ENCODE data around the gene GRIN2A. TPM values are rescaled to one million over a fixed set of nuclear protein-coding genes. Genes with fewer than 3 reads are reported as not detected.

The GRIN2A gene
- total and polyA plus RNA-seq, 2 donors (not counting 1 experiment from before 2014, with no cell fraction given), result 0.44 TPM; not detected in 1

DNA sequence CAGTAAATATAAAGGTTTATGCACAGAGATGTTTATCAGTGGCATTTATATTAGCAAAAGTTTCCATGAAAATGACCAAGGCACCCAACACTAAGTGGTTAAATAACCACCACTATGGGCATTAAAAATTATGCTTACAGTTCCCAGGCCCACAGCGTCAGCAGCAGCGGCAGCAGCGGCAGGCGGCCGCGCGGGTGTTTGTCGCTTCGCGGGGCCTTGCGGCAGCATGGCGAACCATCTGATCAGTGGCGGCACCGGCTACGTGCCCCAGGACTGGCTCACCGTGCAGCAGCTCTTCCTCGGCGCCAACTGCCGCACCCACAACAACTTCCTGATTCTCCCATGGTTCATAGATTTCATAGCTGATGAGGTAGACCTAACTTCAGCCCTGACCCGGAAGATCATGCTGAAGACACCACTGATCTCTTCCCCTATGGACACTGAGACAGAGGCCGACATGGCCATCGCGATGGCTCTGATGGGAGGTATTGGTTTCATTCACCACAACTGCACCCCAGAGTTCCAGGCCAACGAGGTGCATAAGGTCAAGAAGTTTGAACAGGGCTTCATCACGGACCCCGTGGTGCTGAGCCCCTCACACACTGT, 71.0 kb downstream of the GRIN2A start:
- peaks cover 0 to 4% (median 0%) of the 10 kb centered on the region in 3 donors for H3K9me3 ChIP-seq (ENCODE audit: control extremely low read depth in 1 of 3, control insufficient read depth in 2 of 3, insufficient read depth in 1 of 3, low read length in 2 of 3)
- H3K27ac Mint-ChIP-seq, result no peak overlapping the region
- no peak overlapping the region for H3K9ac ChIP-seq (ENCODE audit: low read length)
- peaks cover 2% of the 10 kb centered on the region for H3K9me3 Mint-ChIP-seq (ENCODE audit: insufficient read depth)
- no peak overlapping the region for H2AFZ ChIP-seq (ENCODE audit: insufficient read depth, low read depth, low read length, poor library complexity, severe bottlenecking)
- H3K36me3 ChIP-seq (replicated peaks in 1 of 2; ENCODE audit: control extremely low read depth in 1 of 2, control insufficient read depth in 1 of 2, extremely low read depth in 1 of 2, insufficient read depth in 2 of 2, low read length in 1 of 2), result no peaks in the 10 kb centered on the region
- no peak overlapping the region for H3K4me3 Mint-ChIP-seq
- no peaks in the 10 kb centered on the region for H3K4me1 Mint-ChIP-seq
- H3K4me1 ChIP-seq (ENCODE audit: control insufficient read depth in 2 of 2, insufficient read depth in 2 of 2, low read length in 2 of 2), result no peaks in the 10 kb centered on the region
- H3K27me3 ChIP-seq (replicated peaks in 1 of 4; ENCODE audit: control extremely low read depth in 1 of 4, control insufficient read depth in 3 of 4, insufficient read depth in 4 of 4, low read length in 3 of 4), result no peaks in the 10 kb centered on the region
- peaks cover 8% of the 10 kb centered on the region for H3K27me3 Mint-ChIP-seq
- intact Hi-C loops (cut with micrococcal nuclease), result no loop called here
- H3K4me2 ChIP-seq (replicated peaks; ENCODE audit: low read depth, low read length, poor library complexity, severe bottlenecking), result no peak overlapping the region
- H3K4me3 ChIP-seq (ENCODE audit: control extremely low read depth in 1 of 5, extremely low read depth in 1 of 5, insufficient read depth in 1 of 5, low read depth in 2 of 5, low read length in 4 of 5), result no peak overlapping the region
- H4K20me1 ChIP-seq (ENCODE audit: control insufficient read depth, insufficient read depth, low read length, poor library complexity, severe bottlenecking), result no peaks in the 10 kb centered on the region
- CTCF ChIA-PET, result interaction anchor here (1.2 kb wide), 1 partner anchor 403 kb away, joined by 3 read pairs; no protein-coding TSS in a partner anchor
- ATAC-seq (ENCODE audit: low read depth), result no peak
- H3K27ac ChIP-seq (ENCODE audit: low read length in 2 of 2), result no peak overlapping the region
- no peak for TF ChIP-seq EZH2 (IDR thresholded peaks at IDR 0.05; ENCODE audit: borderline replicate concordance, insufficient read depth, low read depth, low read length, poor library complexity, severe bottlenecking)
- TF ChIP-seq, protein P1, sequence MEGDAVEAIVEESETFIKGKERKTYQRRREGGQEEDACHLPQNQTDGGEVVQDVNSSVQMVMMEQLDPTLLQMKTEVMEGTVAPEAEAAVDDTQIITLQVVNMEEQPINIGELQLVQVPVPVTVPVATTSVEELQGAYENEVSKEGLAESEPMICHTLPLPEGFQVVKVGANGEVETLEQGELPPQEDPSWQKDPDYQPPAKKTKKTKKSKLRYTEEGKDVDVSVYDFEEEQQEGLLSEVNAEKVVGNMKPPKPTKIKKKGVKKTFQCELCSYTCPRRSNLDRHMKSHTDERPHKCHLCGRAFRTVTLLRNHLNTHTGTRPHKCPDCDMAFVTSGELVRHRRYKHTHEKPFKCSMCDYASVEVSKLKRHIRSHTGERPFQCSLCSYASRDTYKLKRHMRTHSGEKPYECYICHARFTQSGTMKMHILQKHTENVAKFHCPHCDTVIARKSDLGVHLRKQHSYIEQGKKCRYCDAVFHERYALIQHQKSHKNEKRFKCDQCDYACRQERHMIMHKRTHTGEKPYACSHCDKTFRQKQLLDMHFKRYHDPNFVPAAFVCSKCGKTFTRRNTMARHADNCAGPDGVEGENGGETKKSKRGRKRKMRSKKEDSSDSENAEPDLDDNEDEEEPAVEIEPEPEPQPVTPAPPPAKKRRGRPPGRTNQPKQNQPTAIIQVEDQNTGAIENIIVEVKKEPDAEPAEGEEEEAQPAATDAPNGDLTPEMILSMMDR (IDR thresholded peaks at IDR 0.05), result no peak
- 95% methylated on average over 21 of the region's 26 CpGs for WGBS (ENCODE audit: insufficient coverage)
- H3K79me2 ChIP-seq (ENCODE audit: control insufficient read depth, insufficient read depth, low read length), result no peaks in the 10 kb centered on the region
- DNase-seq, result no peak
- POLR2A ChIA-PET, result no interaction called here

DNA sequence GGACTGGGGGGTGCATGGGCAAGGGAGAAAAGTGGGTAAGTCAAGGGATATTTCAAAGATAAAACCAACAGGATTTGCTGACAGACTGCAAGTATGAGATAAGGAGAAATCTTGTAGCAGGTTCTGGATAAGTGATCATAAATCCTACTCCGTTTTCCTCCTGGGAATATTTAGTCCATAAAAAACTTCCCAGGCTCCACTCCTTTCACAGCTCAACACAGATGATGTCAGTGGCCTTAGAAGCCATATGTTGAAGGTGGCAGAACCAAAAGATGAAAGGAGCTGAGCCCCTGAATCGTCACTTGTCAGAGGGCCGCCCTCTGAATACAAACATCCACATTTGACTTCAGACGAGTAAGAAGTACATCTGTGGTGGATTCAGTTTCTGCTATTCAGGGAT, 71.7 kb downstream of the GRIN2A start:
- no peak overlapping the region for H3K9ac ChIP-seq (ENCODE audit: low read length)
- TF ChIP-seq EZH2 (IDR thresholded peaks at IDR 0.05; ENCODE audit: borderline replicate concordance, insufficient read depth, low read depth, low read length, poor library complexity, severe bottlenecking), result no peak
- TF ChIP-seq, protein P1 (IDR thresholded peaks at IDR 0.05), result no peak
- intact Hi-C loops (cut with micrococcal nuclease), result no loop called here
- CTCF ChIA-PET, result interaction anchor here (1.2 kb wide), 1 partner anchor 404 kb away, joined by 3 read pairs; no protein-coding TSS in a partner anchor
- Mint-ChIP-seq H3K9me3 (ENCODE audit: insufficient read depth) (peaks cover 2% of the 10 kb centered on the region), H3K4me1 (no peaks in the 10 kb centered on the region), H3K27me3 (peaks cover 4% of the 10 kb centered on the region), H3K27ac (no peak overlapping the region), H3K4me3 (no peak overlapping the region)
- ATAC-seq (ENCODE audit: low read depth), result no peak
- H3K9me3 ChIP-seq (ENCODE audit: control extremely low read depth in 1 of 3, control insufficient read depth in 2 of 3, insufficient read depth in 1 of 3, low read length in 2 of 3), result peaks cover 0 to 4% (median 0%) of the 10 kb centered on the region in 3 donors
- no peak overlapping the region for H3K4me3 ChIP-seq (ENCODE audit: control extremely low read depth in 1 of 5, extremely low read depth in 1 of 5, insufficient read depth in 1 of 5, low read depth in 2 of 5, low read length in 4 of 5)
- no peaks in the 10 kb centered on the region for H3K36me3 ChIP-seq (replicated peaks in 1 of 2; ENCODE audit: control extremely low read depth in 1 of 2, control insufficient read depth in 1 of 2, extremely low read depth in 1 of 2, insufficient read depth in 2 of 2, low read length in 1 of 2)
- H4K20me1 ChIP-seq (ENCODE audit: control insufficient read depth, insufficient read depth, low read length, poor library complexity, severe bottlenecking), result no peaks in the 10 kb centered on the region
- DNase-seq, result no peak
- no peaks in the 10 kb centered on the region for H3K79me2 ChIP-seq (ENCODE audit: control insufficient read depth, insufficient read depth, low read length)
- no peak overlapping the region for H2AFZ ChIP-seq (ENCODE audit: insufficient read depth, low read depth, low read length, poor library complexity, severe bottlenecking)
- no peak overlapping the region for H3K4me2 ChIP-seq (replicated peaks; ENCODE audit: low read depth, low read length, poor library complexity, severe bottlenecking)
- no CpG with 5 or more reads among the region's 4 CpGs for WGBS (ENCODE audit: insufficient coverage)
- H3K4me1 ChIP-seq (ENCODE audit: control insufficient read depth in 2 of 2, insufficient read depth in 2 of 2, low read length in 2 of 2), result no peaks in the 10 kb centered on the region
- POLR2A ChIA-PET, result no interaction called here
- H3K27ac ChIP-seq (ENCODE audit: low read length in 2 of 2), result no peak overlapping the region
- H3K27me3 ChIP-seq (replicated peaks in 1 of 4; ENCODE audit: control extremely low read depth in 1 of 4, control insufficient read depth in 3 of 4, insufficient read depth in 4 of 4, low read length in 3 of 4), result no peaks in the 10 kb centered on the region
